Stimulated activated CD4-positive, alpha-beta T cell treated with anti-CD3 and anti-CD28 coated beads, Interleukin-4, amount 100 ng/mL, for 4 hours (primary cell): ENCODE measurements around the gene CABP4.

Experiments used
- DNase-seq, 2 experiments: peaks; one replicate each; pipeline ENCODE4 v3.0.0-alpha.2; 2020

CABP4 gene

GRCh38 chr11:67499808-67500483, 44.8 kb downstream of the CABP4 start:
- no peak for DNase-seq

- DNase-seq: no peak
Measured at GRCh38 chr11:67500484-67500821, 45.3 kb downstream of the CABP4 start.

GRCh38 chr11:67500831-67501715, 45.9 kb downstream of the CABP4 start:
- DNase-seq: no peak

- DNase-seq: no peak
Measured at GRCh38 chr11:67501854-67502253, 46.7 kb downstream of the CABP4 start.

GRCh38 chr11:67502328-67502979, 47.3 kb downstream of the CABP4 start:
- no peak for DNase-seq

- DNase-seq: no peak
Measured at GRCh38 chr11:67503119-67504004, 48.2 kb downstream of the CABP4 start.

GRCh38 chr11:67504005-67504949, 49.1 kb downstream of the CABP4 start:
- DNase-seq: peak; percentile 12 to 44

GRCh38 chr11:67504950-67505581, 49.9 kb downstream of the CABP4 start, which contains the start of gene PITPNM1:
Gene PITPNM1 (minus strand): TSS chr11:67505363. CDS start chr11:67504180, 1,183 bp downstream.
- peak; percentile 61 to 83 for DNase-seq

GRCh38 chr11:67505605-67506396, 50.6 kb downstream of the CABP4 start:
- peak; percentile 88 to 90 for DNase-seq

- DNase-seq: no peak
Measured at GRCh38 chr11:67506426-67507051, 51.4 kb downstream of the CABP4 start.

GRCh38 chr11:67507242-67507863, 52.2 kb downstream of the CABP4 start:
- no peak for DNase-seq

- DNase-seq: peak; percentile 97 to 98
Measured at GRCh38 chr11:67507864-67508485, 52.8 kb downstream of the CABP4 start, which contains the start of gene CDK2AP2. Gene CDK2AP2 (minus strand): TSS chr11:67508162. CDS start chr11:67508082, 80 bp downstream.

- peak; percentile 97 to 100 for DNase-seq
Measured at GRCh38 chr11:67508486-67509121, 53.5 kb downstream of the CABP4 start.

GRCh38 chr11:67510023-67510345, 54.8 kb downstream of the CABP4 start:
- no peak for DNase-seq
